A172 (cell line): Measurements from ENCODE around the gene KCNJ2. TPM values are rescaled to one million over a fixed set of nuclear protein-coding genes. Genes with fewer than 3 reads are reported as not detected.

Source experiments
- DNase-seq: peaks from one replicate; pipeline ENCODE4 v3.0.0-alpha.2; 2015; ENCODE audit warnings: low spot score
- total RNA-seq: library from RNA; depleted of rRNA; stranded (reverse); fragments of >200 nt; shearing (Covaris generic); gene quantifications from 2 replicates; pipeline ENCODE4 v1.2.3, GENCODE V29; 2014

KCNJ2 gene
- total RNA-seq, 1 experiment from 2014 or later = not detected

DNA sequence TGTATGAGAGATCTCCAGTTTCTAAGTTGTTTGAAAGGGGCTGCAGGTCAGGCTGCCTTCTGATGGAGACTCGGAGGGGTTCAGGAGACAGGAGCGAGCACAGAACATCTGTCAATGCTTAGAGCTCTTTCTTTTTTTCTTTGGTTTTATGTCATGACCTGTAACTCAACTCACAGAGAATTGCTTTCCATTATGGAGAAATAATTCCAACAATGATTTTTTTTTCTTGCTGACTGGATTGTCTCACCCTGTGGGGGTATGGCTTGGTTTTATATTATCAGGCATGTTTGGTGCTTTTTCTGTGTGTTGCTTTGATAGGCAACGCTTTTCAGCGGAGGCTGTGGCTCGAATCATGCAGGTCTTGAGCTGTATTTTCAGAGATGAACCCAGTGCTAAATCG is 10.7 kb upstream of the KCNJ2 start:
- DNase-seq = no peak

DNA sequence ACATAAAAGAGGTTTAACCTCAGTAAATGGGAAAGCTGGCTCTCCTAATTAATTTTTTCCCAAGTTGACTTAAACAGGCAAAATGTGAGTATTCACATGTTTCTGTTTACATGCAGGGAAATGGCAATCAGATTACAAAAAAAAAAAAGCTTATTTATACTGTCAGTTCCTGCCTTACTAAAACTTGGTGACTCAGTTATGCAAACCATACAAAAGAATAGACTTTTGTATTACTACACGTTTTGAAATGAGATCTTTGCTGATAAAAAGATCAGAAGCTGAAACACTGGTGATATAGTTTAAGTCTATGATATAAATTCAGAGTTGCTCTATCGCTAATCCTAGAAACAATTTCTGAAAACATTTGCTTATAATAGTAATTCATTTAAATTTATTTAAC is 9.4 kb upstream of the KCNJ2 start:
- DNase-seq = no peak

DNA sequence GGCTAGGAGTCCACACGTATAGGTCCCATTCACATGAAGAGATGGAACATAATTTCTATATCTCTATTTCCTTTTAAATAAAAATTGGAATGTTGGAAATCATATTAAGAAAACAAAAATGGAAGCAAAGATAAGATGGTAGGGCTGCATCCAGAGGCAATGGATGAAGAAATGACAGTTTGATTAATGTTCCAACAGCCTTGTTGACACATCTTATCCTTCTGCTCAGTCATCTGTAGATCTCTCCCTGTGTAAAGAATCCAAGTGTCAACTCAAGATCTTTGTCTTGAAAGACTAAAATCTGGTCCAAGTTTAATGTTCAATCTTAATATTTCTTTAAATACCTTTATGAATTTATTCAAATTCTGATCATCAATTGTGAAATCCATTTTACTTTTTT is 7.8 kb upstream of the KCNJ2 start:
- DNase-seq = no peak

DNA sequence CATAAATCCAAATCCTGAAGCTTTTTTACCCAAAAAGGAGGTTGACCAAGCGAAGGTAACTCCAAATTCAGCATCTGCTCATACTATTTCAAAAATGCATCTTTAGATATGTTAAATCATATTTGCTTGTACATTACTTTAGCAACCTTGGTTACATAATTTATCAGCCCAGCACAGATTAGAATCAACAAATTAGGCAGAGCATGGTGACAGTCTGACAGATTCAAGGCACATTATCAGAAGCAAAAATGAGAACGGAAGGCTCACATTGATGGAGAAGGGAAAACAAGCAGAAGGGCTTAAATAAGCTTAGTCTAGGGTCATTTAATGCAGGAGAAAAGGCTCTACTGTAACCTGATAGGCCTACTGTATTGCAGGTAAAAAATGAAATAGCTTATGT is 3.9 kb upstream of the KCNJ2 start:
- no peak for DNase-seq

DNA sequence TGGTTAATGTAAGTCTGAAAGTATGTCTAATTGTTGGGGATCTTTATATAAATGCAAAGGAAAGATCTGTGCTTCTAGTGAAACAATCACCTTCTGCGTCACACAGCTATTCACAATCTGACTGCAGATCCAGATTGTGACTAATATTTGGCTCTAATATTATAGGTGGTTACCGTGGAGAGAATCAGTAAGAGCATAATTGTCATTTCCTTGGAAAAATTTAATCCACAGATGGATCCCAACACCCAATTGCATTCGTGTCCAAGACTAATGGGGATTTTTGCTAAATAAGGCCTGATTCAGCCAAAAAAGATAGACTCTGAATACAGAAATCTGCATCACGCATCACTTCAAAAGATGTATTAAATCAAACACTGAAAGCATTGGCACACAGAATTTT is 2.7 kb upstream of the KCNJ2 start:
- no peak for DNase-seq

DNA sequence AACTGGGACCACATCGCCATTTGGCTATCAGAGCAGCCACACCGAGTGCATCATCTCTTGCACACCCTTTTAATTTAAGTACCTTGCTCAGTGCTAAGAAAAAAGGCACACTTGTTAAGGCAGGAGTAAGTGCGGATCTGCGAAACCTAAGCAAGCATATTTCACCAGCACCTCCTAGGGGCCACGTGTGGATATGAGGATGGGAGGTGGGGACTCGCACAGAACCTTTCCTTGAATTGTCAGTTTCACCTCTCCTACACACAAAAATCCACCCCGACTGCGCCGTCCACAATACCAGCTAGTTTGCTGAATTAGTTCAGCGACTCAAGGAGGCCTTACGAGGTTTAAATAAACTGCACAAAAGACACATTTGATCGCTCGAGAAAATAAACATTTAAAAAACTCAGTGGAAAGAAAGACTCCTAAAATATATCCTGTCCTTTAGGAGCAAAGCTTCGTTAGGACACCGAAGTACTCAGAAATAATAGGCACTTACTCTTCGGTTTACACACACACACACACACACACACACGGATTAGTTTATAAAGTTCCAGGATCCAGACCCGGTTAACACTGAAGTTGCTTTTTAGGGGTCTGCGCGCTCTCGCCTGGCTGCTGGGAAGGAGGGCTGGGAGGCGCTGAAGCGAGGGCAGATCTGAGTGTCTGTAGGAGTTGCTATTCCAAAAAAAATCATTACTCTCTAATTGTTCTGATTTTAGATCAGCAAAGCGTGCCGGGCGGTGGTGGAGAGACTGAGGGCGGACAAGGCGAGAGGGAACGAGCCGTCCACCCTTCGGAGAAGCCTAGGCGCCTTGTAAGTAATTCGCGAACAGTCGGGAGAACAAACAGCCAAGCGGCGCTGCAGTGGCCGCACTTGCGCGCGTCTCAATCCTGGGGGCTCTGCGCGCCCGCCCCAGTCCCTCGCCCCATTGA is 1.0 kb upstream of the KCNJ2 start:
- no peak for DNase-seq

DNA sequence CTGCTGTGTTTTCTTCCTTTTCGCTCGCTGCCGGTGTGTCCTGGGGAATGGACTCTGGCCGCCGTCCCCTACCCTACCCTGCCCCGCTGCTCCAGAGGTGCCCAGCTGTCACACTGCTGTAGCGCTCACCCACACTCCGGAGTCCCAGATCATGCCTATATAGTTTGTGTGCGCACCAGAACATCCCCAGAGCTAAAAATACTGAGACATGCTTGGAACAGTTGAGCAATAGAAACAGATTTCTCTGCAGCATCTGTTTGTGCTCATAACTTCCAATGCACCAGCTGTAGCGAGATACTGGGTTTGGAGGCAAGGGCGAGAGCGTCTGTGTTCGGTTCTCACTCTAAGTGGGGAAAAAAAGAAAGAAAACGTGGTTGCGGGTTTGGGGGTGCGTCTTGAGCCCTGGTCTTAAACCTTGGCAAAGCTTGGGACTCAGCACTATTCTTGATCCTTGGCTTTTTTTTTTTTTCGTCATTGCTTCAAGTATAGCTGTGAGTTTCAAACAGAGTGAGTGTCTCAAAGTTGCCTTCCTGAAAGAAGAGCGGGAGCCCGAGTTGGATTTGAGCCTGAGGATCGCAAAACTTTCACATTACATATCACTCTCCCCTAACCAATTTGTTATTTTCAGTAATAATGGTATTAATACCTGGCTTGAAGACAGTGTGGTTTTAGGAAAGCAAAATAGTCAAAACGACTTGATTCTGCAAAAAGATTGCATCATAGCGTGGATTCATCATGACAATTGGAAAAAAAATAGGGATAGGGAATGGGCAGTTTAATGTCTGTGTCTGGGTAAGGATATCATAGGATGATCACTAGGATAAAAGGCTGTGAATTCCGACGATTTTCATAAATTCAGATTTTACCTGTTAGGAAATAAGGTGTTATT is 621 bp downstream of the KCNJ2 start:
- DNase-seq = no peak

DNA sequence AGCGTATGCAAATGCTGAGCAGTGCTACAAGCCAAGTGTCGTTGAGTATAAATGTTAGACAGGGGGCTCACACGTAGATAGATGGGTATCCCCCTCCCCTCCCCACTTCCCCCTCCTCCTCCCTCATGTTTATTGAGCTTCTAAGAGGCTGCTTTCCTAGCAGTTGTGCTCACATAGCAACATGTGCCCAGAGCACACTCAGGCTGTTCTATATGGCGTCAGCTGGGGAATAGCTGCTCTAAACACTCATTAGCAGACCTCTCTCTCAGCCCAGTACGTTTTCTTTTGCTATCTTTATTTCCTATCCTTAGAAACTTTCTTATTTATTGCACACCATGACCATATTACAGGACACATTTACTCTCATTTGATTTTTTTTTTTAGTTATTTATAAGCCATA is 1.8 kb downstream of the KCNJ2 start:
- DNase-seq = no peak

DNA sequence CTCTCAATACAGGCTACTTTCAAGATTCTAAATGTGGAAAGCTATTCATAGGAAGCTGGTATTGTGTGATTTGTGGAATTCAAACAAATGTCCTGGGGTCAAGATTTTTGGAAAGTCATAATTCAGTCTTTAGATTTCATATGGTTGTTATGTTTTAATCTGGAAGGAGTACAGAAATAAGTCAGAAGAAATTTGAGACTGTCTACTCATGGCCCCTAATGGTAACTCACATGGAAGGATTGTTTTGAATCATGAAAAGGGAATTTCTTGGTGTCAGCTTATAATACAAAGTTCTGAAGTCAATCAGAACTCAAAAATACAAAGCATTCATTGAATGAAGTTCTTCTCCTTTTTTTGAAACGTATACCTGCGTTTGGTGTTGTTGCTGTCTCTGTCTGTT is 3.1 kb downstream of the KCNJ2 start:
- DNase-seq = no peak

DNA sequence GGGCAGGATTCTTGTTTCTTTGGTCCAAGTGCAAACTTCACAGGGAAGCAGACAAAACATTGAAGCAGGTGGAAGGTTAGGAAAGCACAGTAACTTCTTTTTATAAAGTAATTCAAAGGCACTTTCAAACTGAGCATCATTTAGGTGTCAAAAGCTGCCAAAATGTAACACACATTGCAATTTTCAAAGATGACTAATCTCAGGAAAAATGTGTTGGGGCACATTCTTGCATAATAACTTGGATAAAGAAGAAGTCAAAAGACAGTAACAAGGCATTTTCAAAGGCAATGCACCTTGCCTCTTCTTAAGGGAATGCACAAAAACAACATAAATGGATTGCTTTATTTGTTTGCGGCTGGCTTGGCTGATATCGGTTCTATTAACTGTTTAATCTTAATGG is 3.6 kb downstream of the KCNJ2 start:
- DNase-seq = peak; percentile 3

DNA sequence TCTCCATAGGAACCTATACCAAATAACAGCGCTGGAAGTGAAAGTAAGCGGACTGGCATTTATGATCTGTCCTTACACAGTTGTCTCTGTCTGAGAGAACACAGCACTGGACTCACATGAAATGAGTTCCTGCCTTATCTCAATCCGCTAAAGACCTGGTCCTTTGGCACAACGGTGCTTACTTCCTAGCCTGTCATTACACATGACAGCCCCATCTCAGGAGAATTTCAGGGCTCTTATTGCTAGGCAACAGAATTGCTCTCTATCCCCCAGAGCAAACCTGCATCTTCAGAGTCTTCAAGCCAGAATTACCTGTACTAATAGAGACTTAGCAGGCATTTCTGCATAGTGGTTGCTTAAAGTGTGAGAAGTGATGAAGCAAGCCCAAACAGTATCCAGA is 4.3 kb downstream of the KCNJ2 start:
- DNase-seq = no peak

DNA sequence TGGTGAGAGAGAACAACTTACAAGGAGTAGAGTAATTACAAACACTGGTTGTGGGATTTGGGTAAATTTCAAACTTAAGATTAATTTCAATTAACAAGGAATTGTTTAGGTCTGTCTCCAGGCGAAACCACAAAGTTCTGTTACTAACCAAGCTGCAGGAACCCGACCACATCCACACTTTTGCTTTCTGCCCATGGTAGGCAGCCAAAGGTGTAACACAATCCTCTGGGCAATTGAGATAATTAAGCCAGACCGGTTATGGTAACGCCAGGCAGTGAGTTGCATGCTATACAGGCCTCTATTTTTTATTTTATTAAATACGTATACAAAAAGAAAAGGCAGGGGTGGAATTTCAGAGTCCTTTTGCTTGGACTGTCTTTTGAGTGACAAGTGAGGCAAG is 12.0 kb downstream of the KCNJ2 start:
- DNase-seq = no peak

DNA sequence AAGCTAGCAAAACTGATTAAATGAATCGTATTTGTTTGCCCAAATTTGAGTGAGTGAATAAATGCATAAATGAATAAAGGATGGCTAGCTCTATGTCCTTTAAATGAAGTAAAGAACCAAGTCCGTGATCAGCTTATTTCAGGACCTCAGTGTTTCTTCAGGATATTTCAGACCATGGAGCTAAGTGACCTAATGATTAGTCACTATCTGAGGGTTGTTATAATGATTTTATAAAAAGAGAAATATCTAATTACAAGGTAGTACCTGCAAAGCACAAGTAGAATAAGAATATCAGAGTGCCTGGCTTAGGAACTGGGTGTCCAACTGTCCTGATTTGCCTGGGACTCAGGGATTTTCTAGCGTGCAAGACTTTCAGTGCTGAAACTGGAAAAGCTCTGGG is 12.5 kb downstream of the KCNJ2 start:
- DNase-seq = no peak

DNA sequence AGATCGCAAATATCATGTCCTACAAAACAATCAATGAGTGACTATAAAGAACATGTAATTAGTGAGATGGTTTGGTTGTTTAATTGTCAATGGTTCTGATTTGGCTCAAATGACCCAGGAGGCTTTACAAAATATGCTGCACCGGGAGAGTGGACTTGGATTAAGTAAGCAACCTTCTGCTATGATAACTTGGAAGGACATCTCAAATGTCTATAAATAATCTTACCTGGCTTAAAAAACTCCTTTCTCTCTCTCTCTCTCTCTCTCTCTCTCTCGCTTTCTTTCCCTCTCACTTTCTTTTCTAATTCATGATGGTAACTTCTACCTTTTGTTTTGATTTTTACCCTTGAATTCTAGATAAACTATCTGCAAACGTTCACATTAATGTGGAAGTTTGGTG is 14.2 kb downstream of the KCNJ2 start:
- no peak for DNase-seq

DNA sequence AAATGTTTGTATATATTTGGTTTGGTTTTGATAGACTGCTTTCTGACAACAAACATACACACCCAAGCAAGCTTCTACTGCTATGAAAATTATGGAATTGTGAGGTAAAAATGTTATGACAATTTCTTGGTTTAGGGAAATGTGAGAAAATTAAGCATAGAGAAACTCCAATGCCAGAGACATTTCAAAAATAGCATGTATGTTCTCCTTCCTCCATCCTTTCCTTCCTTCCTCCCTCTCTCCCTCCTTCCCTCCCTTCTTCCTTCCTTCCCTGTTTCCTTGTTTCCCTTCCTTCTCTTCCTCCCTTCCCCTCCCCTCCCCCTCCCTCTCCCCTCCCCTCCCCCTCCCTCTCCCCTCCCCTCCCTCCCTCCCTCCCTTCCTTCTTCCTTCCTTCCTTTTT is 14.9 kb downstream of the KCNJ2 start:
- no peak for DNase-seq

DNA sequence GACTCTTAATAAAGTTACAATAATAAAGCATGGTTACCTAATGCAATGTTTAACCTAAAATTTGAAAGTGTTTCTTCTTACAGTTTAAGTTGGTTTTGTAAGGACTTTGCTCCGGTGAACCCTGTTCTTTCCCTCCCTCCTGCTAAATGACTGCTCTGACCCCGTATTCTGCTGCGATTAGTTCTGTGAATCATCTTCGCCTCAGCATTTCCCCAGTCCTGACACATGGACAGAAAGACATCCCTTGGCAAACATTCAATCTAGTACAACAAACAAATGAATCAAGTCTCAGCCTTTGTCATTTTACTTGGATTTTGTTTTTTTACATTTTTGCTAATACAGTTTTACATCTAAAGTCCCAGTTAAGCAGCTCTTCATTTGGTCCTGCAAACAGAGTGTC is 15.4 kb downstream of the KCNJ2 start:
- DNase-seq = no peak

DNA sequence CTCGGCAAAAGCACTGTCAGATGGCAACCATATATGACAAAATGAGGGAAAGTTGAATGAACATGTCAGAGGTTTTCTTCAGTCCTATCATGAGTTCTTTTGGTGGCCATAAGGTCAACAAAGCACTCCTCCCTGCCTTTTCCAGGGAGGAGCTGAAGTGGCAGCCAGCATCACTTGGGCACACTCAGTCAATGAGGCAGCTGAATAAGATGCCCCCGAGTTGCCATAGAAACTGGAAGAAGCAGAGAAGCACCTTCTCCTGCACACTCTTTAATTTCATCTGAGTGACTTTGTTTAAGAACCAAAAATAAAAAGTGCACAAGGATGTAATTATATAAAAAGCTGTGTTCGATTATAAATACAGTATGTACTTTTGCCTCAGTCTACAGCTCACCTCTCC is 16.0 kb downstream of the KCNJ2 start:
- no peak for DNase-seq

DNA sequence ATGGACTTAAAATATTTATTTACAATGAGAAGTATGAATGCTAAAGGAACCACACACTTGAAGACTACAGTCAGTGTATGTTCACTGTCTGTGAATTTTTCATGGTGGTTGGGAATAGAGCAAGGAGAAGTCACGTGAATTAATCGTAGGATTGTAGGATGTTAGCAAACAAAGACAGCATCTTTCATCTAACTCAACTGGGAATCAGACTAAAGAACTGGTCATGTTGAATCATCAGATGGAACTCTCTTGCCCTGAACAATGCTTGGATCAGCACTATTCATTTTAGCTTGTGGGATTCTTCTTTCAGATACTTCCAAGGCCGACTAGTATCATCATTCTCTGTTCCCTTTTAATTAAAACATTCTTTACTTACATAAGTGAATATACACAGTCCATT is 18.1 kb downstream of the KCNJ2 start:
- DNase-seq = no peak

DNA sequence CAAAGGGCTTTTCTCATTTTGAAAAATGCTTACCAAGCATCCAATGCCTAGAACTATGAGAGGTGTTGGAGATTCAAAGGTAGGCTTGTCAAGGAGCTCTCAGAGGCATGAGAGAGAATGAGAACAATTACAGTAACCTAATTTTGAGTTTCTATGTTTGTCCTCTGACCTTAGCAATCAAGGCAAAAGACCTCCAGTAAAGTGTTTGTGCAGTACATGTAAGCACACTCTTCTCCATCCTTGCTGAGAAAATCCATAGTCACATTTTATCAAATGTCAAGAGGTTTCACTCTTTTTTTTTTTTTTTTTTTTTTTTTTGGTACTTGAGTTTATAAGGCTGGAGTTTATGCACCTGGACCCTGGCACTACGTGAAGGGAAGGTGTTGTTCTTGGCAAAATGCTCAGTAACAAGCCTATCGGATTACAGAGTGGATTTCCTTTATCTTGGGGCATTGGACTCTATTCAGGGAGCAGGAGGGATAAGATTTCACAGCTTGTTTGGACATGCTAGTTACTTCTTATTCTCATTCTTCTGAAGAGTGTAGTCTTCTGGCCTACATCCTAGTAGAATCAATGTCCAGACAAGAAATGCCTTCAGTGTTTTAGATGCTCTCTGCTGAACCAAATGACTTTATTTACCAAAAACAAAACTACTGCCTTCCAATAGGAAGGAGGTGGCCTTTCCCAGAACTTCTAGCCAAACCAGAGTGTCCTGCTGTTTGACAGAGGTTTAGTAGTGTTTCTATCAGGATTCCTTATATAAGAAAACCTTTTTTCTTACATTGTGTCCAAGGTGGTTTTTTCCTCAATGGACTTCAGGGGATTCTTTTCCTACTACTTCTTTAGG is 21.9 kb downstream of the KCNJ2 start:
- DNase-seq = no peak

DNA sequence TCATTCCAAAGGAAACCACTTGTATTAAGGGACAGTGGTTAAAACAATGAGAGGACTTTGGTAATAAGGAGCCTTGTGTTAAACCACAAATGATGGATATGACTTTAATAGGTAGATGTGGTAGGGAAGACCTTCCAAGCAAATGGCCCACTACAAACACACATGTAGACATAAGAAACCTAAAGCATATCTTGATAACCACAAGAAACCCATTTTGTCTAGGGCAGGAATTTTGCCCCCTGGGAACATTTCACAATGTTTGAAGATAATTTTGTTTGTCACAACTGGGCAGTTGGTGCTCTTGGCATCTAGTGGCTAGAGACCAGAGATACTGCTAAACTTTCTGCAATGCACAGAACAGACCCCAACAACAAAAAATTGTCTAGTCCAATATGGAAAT is 25.8 kb downstream of the KCNJ2 start:
- no peak for DNase-seq

DNA sequence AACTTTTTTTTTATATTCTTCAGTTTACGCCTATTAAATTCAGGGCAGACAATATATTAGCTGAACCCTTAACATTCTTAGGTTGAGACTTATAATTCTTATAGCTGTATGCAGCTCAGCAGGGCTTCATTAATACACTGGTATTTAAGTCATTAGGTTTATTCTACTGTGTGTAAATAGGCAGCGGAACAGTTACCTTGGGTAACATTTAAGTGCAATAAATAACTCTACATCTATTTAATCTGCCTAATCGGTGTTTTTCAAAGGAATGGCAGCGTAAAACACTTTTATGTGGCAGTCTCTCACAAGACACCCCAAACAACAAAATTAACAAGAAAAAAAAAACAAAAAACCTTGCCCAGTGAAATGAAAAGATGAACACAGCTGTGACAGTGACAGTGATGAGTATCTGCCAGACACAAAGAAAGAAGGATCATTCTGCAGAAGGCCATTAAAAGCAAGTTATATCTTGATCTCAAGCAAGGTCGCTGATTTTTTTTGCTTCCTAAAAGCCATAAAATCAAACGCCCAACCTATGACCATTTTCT is 32.6 kb downstream of the KCNJ2 start:
- no peak for DNase-seq

DNA sequence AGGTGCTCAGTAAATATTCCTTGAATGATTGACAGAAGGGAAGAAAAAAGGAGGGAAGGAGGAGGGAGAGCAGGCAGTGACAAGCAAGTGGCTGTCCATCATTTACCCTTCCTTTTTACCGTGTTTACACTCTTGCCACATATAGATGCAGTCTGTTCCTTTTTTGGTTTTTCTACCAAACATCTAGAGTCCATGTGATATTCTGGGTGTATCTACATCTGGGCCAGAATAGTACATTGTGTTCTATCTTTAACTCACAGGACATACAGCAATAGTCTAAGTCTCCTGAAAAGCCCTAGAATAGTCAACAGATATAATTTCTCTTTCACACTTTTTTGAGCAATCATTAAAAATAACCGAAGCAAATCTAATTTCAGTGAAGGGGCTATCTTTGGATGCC is 33.5 kb downstream of the KCNJ2 start:
- DNase-seq = no peak
